Measurements from ENCODE around the gene GPR183.

GPR183 gene

DNA sequence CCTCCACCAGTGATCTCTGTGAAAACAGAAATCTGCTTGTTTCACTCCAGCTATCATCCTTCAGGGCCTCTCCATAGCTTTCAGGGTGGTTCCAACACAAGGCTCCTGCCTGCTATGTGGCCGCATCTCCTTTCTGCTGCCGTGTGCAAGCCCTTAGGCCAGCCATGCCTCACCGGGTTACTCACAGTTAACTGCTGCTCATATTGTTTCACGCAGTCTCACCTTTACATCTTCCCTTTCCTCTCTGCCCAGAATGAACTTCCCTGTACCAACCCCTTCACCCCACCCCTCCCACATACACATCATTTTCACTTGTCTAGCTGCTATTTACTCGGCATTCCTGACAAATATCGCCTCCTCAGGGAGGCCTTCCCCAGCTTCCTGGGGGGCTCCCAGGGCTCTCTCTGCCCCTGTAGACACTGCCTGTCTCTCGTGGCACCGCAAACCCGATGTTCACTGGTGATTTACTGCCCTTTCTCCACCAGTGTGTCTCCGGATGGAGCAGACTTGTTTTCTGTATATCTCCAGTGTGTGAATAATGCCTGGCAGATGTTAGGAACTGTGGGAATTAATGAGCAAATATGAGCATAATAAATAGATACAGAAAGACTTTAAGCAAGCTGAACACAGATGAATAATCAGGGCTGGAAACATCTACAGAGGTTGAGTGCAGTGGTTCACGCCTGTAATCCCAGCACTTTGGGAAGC, 39.3 kb upstream of the GPR183 start:
- in situ Hi-C loops (cut with HindIII; ENCODE audit: low sequenced_read_pairs) = no loop called here
- no peak overlapping the region for H3K4me3 ChIP-seq (ENCODE audit: low read depth, low read length)
- TF ChIP-seq, protein P1, sequence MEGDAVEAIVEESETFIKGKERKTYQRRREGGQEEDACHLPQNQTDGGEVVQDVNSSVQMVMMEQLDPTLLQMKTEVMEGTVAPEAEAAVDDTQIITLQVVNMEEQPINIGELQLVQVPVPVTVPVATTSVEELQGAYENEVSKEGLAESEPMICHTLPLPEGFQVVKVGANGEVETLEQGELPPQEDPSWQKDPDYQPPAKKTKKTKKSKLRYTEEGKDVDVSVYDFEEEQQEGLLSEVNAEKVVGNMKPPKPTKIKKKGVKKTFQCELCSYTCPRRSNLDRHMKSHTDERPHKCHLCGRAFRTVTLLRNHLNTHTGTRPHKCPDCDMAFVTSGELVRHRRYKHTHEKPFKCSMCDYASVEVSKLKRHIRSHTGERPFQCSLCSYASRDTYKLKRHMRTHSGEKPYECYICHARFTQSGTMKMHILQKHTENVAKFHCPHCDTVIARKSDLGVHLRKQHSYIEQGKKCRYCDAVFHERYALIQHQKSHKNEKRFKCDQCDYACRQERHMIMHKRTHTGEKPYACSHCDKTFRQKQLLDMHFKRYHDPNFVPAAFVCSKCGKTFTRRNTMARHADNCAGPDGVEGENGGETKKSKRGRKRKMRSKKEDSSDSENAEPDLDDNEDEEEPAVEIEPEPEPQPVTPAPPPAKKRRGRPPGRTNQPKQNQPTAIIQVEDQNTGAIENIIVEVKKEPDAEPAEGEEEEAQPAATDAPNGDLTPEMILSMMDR (IDR thresholded peaks at IDR 0.05; ENCODE audit: low read depth, low read length, missing control alignments) = no peak
- no peak for DNase-seq (ENCODE audit: low read depth)

DNA sequence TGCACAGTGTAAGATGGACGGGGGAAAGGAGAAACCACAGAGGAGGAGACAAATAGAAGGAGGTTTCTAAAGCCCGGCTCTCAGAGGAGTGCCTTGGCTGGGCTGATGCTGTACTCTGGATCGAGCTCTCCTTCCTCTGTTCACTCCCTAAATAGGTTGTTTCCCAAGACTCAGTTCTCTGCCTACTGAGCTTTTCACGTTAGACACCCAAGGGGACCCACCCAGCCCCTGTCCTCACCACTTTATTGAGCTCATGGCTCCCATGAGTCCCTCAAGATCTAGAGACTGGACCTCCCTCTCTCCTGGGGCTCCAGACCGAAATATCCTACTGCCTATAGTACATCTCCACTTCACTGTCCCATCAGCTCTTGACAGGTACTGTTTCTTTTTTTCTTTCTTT, 38.1 kb upstream of the GPR183 start:
- H3K4me3 ChIP-seq (ENCODE audit: low read depth, low read length) = no peak overlapping the region
- in situ Hi-C loops (cut with HindIII; ENCODE audit: low sequenced_read_pairs) = no loop called here
- no peak for DNase-seq (ENCODE audit: low read depth)
- TF ChIP-seq, protein P1 (IDR thresholded peaks at IDR 0.05; ENCODE audit: low read depth, low read length, missing control alignments) = no peak

DNA sequence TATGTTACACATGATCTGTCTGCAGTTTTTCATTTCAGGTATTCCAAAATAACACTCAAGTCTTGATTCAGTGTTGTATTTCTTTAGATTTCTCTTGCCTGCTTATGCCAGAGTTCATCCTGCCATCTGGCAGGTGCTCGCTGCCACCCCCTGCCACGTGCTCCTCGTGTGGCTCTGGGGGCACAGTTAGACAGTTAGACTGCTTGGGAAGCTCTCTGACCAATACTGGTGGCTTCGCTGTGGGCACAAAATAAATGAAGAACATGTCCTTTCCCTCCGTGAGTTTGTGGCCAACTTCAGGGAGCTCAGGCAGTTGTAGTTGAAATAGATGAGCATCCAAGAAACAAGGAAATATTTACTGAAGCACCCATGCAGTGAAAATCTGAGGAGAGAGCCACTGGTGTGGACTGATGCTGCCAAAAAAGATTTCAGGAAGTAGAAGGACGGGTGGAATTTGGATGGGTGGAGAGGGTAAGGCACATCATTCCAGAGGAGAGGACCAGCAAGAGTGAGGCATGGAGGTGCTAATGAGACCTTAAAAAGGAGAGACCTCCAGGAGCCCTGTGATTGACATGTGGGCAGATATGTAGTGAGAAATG, 37.5 kb upstream of the GPR183 start:
- in situ Hi-C loops (cut with HindIII; ENCODE audit: low sequenced_read_pairs) = no loop called here
- no peak overlapping the region for H3K4me3 ChIP-seq (ENCODE audit: low read depth, low read length)
- TF ChIP-seq, protein P1 (IDR thresholded peaks at IDR 0.05; ENCODE audit: low read depth, low read length, missing control alignments) = no peak
- DNase-seq (ENCODE audit: low read depth) = no peak

DNA sequence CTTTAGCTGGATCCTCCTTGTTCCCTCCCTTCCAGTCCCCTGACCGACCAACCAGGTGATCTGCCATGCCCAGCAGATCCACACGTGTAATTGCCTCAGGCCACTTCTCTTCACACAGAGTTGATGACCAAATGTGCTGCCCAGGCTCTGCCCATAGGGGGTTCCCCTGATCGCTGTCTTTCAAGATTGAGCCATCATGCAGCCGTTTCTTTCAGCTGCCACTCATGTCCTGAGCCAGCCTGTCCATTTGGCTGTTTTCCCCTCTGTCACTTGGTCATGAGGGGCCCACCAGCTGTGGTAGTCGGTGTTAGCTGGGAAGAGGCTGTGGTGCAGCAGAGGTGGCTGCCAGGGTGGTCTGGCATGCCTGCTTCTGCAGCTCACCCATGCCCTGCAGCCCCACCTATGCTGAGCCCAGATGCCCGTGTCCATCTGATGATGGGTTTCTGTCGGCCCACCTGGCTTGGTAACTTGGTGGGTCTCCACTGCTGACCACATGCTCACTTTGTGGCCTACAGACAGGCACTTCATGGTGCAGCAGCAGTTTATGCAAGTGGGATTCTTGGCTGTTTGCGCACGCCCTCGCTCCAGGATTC, 35.6 kb upstream of the GPR183 start:
- TF ChIP-seq, protein P1 (IDR thresholded peaks at IDR 0.05; ENCODE audit: low read depth, low read length, missing control alignments) = no peak
- H3K4me3 ChIP-seq (ENCODE audit: low read depth, low read length) = no peak overlapping the region
- no peak for DNase-seq (ENCODE audit: low read depth)
- in situ Hi-C loops (cut with HindIII; ENCODE audit: low sequenced_read_pairs) = no loop called here

DNA sequence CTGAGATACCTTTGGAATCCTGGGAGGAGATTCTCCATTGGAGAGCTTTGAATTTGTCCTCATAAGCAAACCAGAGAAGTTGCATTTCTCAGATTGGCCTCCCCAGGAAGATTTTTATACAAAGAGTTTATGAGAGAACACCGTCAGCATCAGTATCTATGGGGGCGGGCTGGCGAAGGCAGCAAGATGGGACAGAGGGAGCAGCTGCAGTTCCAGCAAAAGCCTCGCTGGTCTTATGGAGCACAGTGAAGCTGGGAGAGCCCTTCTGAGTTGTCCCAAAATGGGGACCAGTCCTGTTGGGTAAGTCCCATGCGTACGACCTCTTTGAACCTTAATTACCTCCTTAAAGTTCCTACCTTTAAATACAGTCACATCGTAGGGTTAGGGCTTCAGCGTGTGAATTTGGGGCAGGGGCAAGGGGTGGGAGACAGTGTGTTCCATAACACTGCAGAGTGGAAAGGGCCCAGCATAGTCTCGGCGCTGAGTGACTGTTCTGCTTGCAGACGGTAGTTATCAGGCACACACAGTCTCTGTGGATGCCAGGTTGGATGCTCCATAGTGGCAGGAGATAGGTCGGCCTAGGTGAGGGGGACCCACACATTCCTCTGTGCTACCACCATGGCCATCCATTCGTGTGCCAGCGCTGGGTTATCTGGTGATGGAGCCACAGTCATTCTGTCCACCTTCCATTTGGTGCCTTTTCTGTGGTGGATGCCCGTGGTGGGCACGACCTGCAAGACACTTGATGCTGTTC, 34.9 kb upstream of the GPR183 start:
- no peak overlapping the region for H3K4me3 ChIP-seq (ENCODE audit: low read depth, low read length)
- DNase-seq (ENCODE audit: low read depth) = no peak
- in situ Hi-C loops (cut with HindIII; ENCODE audit: low sequenced_read_pairs) = no loop called here
- TF ChIP-seq, protein P1 (IDR thresholded peaks at IDR 0.05; ENCODE audit: low read depth, low read length, missing control alignments) = no peak

DNA sequence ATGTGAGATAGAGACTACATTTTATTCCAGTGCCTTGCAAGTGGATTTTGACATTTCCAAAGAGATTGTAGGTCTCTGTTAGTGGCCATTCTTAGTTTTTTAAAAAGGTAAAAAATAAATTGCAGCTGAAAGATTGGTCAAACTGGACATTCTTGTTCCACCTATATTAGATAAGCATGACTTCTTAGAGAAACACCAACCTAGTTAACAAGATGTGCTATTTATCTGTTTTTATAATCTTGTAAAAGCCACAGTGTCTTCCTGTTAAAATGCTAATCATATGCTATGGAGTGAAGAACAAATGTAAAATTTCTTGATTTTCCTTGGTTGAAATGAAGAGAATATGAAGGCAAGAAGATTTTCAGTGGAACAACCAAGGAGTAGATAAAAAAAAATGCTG, 33.4 kb upstream of the GPR183 start:
- no peak overlapping the region for H3K4me3 ChIP-seq (ENCODE audit: low read depth, low read length)
- in situ Hi-C loops (cut with HindIII; ENCODE audit: low sequenced_read_pairs) = no loop called here
- no peak for DNase-seq (ENCODE audit: low read depth)

More for the DNA sequence above, 33.4 kb upstream of the GPR183 start:
- TF ChIP-seq, protein P1 (IDR thresholded peaks at IDR 0.05; ENCODE audit: low read depth, low read length, missing control alignments) = no peak
